Stimulated activated CD4-positive, alpha-beta T cell treated with anti-CD3 and anti-CD28 coated beads, Interleukin-4, amount 100 ng/mL, for 24 hours (primary cell): Measurements from ENCODE around the gene ASCL4.

Experiments used
- DNase-seq: peaks from one replicate; pipeline ENCODE4 v3.0.0-alpha.2; 2020

ASCL4 gene

DNA sequence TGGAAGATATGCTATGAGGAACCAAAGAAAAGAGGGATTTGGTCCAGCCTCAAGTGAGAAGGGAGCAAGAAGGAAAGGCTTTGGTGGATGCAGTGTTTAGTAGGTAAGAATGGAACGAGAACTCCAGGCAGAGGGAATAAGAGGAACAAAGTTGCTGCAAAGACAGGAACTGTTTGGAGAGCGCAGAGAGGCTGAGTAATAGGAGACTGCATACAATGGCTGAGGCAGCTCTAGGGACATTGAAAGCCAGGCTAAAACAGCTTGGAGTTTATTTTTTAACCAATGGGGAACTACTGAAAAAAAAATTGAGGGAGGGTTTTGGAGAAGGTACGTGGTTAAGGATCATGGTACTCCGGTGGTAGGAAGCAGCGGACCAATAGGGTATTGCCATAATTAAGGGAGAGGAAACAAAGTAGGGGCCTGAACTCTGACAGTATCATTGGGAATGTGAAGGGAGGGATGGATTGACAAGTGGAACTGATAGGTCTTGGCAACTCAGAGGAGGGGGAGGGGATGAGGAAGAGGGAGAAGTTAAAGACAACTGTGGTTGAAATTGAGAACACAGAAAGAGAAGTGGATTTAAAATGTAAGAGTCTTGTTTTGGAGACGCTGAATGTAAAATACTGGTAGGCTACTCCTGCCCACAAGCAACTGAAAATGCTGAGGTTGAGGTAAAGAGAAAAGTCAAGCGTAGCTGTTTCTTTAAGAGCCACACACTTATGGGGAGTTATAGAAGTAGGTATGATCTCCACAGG, 4.8 kb downstream of the ASCL4 start:
- DNase-seq, result no peak

- no peak for DNase-seq
Observed at GRCh38 chr12:107780298-107780697, 5.8 kb downstream of the ASCL4 start.

DNA sequence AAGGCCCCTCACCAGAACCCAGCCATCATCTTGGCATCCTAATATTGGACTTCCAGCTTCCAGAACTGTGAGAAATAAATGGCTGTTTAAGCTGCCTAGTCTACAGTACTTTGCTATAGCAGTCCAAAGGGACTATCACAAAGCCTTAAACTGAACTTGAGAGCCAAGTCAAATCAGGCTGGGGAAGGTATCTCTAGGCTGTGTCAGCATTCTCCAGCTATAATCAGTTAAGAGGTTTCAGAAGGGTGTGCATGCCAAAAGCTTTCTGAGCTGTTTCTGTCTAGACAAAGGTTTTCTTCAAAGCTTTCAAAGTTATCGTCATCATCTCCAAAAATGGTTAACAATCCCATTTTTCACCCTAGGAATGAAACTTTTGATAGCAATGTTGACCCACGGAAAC, 7.6 kb downstream of the ASCL4 start:
- DNase-seq, result no peak

- no peak for DNase-seq
Observed at GRCh38 chr12:107783406-107784376, 9.2 kb downstream of the ASCL4 start.

DNA sequence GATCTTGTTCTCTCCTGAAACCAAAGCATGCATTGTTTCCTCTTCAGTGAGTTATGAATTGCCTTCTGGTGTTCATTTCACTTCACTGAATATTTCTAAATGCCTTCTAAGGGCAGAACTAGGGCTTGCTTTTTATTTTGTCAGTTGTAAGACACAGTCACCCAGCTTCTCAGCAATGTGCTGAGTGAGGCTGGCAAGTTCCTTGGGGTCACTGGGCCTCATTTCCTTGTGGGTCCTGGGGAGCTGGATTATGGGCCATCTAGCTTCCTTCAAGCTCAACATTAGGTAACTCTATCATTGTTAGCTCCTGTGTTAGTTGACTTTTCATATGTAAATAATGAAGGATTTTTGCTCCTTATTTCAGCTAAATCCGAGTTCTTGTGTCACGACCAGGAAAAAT, 13.8 kb downstream of the ASCL4 start:
- no peak for DNase-seq

DNA sequence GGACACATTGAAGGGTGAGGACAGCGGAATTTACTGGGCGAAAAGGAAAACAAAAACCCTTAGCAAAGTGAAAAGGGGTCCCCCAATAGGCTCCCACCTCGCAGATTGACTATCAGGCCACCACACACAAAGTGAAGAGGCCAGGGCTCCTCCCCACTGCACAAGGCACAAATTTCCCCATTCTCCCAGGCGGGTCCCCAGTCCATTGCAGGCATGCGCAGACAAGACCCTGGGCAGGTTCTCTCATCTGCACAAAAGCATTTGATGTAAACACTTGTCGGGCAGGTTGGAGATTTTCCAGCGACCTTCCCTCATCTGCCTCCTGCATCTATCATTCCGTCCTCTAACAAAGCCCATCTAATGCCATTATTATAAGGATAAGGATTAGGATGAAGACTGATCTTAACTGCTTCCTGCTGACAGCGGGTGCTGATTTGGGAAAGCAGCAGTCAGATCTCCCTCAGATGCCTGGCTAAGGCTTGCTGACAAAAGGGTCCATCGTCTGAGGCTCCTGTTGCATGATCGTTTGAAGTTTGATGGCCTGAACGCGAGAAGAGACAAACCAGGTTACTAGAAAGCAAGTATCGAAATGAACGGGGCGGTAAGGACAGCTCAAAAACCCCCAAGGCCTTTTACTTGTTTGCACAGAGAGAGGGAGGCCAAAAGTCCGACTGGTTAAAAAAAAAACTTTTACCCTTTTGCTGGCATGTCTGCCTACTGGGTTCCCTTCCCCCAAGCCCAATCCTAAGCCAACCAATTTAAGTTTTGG, 14.4 kb downstream of the ASCL4 start:
- DNase-seq, result no peak

DNA sequence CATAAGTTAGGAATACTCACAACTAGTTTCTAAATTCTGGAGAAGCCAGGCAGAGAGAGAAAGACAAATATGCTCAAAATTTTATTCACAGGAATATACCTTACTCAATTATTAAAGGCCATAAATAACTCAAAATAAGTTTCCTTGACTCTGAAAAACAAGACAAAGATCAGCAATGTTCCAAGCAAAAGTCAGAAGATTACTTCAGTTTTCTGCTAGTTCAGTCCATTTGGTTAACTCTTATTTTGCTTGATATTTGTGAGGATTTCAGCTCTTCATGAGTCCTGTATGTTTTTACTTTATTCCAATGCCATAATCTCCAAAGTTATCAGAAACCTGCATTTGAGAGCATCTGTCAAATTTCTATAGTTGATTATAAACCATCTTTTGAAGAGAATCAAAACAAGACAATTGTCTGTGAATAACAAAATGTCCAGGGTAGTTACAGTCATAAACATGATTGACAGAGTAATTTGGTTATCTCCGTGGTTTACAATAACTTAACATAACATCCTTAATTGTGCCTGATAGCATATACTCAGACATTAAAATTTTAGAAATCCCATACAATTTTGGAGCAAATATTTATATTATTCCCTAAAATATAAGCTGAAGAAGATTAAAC, 17.1 kb downstream of the ASCL4 start:
- no peak for DNase-seq

DNA sequence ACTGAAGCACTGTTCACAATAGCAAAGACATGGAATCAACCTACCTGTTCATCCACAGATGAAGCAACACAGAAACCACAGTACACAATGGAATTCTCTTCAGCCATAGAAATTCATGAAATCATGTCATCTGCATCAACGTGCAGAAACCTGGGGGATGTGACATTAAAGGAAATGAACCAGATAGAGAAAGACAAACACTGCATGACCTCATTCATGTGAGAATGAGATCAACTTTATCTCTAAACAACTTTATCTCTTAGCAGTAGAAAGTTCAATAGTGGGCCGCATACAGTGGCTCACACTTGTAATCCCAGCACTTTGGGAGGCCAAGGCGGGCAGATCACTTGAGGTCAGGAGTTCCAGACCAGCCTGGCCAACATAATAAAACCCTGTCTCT, 19.9 kb downstream of the ASCL4 start:
- no peak for DNase-seq

- no peak for DNase-seq
Observed at GRCh38 chr12:107798580-107798979, 24.1 kb downstream of the ASCL4 start.

DNA sequence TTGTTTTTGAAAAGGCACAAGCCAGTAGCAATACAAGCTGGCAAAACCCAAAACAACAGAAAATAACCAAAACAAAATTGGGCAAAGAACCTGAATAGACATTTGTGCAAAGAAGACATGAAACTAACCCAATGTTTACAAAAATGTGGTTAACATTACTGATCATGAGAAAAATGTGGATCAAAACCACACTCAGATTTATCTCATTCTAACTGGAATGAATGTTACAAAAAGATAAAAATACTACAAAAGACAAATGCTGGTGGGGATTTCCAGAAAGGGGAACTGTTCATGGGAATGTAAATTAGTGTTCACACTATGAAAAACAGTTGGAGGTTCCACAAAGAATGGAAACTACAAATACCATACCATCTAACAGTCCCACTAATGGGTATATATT, 26.6 kb downstream of the ASCL4 start:
- no peak for DNase-seq

- DNase-seq, result no peak
Observed at GRCh38 chr12:107803092-107803491, 28.6 kb downstream of the ASCL4 start.

- no peak for DNase-seq
Observed at GRCh38 chr12:107805488-107806180, 31.1 kb downstream of the ASCL4 start.

- DNase-seq, result no peak
Observed at GRCh38 chr12:107807471-107808150, 33.1 kb downstream of the ASCL4 start.

DNA sequence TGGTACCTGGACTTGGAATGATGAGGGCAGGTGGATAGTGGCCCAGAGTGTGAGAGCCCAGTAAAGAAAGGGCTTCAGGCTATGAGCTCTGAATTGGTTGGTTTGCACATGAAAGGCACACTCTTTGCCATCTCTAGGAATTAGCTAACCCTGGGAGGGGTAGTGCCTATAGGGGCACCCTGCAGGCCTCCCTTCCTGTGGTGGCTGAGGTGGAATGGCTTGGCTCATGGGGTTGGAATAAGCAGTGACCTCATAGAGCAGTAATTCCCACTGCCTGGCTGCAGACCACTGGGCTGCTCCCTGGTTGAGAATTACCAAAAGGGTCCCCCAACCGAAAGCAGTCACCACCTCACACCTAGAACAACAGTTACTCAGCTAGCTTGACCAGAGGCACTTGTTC, 42.7 kb downstream of the ASCL4 start:
- DNase-seq, result no peak

- no peak for DNase-seq
Observed at GRCh38 chr12:107818984-107819383, 44.5 kb downstream of the ASCL4 start.

DNA sequence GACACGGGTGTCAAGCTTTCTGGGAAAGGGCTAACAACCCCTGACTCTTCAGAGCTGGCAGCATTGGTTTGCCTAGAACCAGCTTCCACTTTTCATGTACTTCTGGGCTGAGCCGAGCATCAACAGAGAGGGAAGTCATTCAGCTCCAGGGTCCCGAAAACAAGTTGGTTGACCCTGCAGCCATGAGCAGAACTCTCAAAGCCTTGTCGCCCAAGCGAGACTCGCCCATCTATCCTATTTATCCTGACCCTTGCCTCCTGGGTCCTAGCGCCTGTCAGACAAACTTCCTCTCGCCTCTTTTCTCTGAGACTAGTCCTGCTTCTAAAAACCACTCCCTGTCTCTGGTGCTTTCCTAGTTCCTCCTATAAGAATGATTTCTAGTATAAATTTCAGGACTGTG, 47.9 kb downstream of the ASCL4 start:
- DNase-seq, result no peak
